ACHN (cell line): ENCODE measurements around the gene B4GALT7.
"Not testable (repeated sequence)": the region's sequence is repeated elsewhere in the genome, so short reads cannot be mapped to it uniquely, and the experiment has no call there.

ENCODE experiments used
- DNase-seq: peaks from one replicate; pipeline ENCODE4 v3.0.0-alpha.2; 2015
- in situ Hi-C: cut with HindIII; loops from 2 replicates; pipeline ENCODE4 v1.10.0; 2017; ENCODE audit warnings: low sequenced_read_pairs, low pct_ligation_motif_present, low pct_unique_long_range_greater_than_20kb

The B4GALT7 gene

GRCh38 chr5:177599731-177600507 lies at the start of gene B4GALT7:
B4GALT7 (plus strand) TSS chr5:177600132; CDS start chr5:177600211, 79 bp downstream.
- in situ Hi-C loops, result no loop called here
- DNase-seq, result peak; percentile 79

GRCh38 chr5:177552839-177553455 lies 47.0 kb upstream of the B4GALT7 start:
- DNase-seq, result no peak

GRCh38 chr5:177553671-177554429 lies 46.1 kb upstream of the B4GALT7 start:
- in situ Hi-C loops, result no loop called here
- peak; percentile 14 for DNase-seq

More at GRCh38 chr5:177552839-177553455, 47.0 kb upstream of the B4GALT7 start:
- in situ Hi-C loops, result no loop called here

GRCh38 chr5:177554474-177555111 lies 45.3 kb upstream of the B4GALT7 start, which contains the start of gene FAM193B:
FAM193B (minus strand) TSS chr5:177554563; CDS start chr5:177554458, 105 bp downstream.
- in situ Hi-C loops, result no loop called here

GRCh38 chr5:177555228-177555627 lies 44.7 kb upstream of the B4GALT7 start:
- in situ Hi-C loops, result no loop called here

More at GRCh38 chr5:177554474-177555111, 45.3 kb upstream of the B4GALT7 start, which contains the start of gene FAM193B:
- DNase-seq, result peak; percentile 89

GRCh38 chr5:177555665-177556064 lies 44.3 kb upstream of the B4GALT7 start:
- no peak for DNase-seq
- in situ Hi-C loops, result no loop called here

More at GRCh38 chr5:177555228-177555627, 44.7 kb upstream of the B4GALT7 start:
- DNase-seq, result no peak

- no peak for DNase-seq
- in situ Hi-C loops, result no loop called here
Measured at GRCh38 chr5:177557041-177557647, 42.8 kb upstream of the B4GALT7 start.

- in situ Hi-C loops, result no loop called here
- no peak for DNase-seq
Measured at GRCh38 chr5:177557796-177558195, 42.1 kb upstream of the B4GALT7 start.

GRCh38 chr5:177559446-177559941 lies 40.4 kb upstream of the B4GALT7 start:
- DNase-seq, in situ Hi-C loops: not testable (repeated sequence)

GRCh38 chr5:177565046-177565445 lies 34.9 kb upstream of the B4GALT7 start:
- in situ Hi-C loops, result no loop called here
- DNase-seq, result no peak

GRCh38 chr5:177568326-177568725 lies 31.6 kb upstream of the B4GALT7 start:
- in situ Hi-C loops, result no loop called here
- DNase-seq, result no peak

GRCh38 chr5:177569894-177570293 lies 30.0 kb upstream of the B4GALT7 start:
- in situ Hi-C loops, result no loop called here
- DNase-seq, result no peak

GRCh38 chr5:177575488-177575887 lies 24.4 kb upstream of the B4GALT7 start:
- in situ Hi-C loops, result no loop called here

GRCh38 chr5:177576169-177576568 lies 23.8 kb upstream of the B4GALT7 start:
- DNase-seq, result no peak
- in situ Hi-C loops, result no loop called here

More at GRCh38 chr5:177575488-177575887, 24.4 kb upstream of the B4GALT7 start:
- DNase-seq, result no peak

GRCh38 chr5:177578316-177578715 lies 21.6 kb upstream of the B4GALT7 start:
- no peak for DNase-seq
- in situ Hi-C loops, result no loop called here

GRCh38 chr5:177588413-177588909 lies 11.5 kb upstream of the B4GALT7 start:
- DNase-seq, result no peak
- in situ Hi-C loops, result no loop called here

GRCh38 chr5:177590406-177590805 lies 9.5 kb upstream of the B4GALT7 start:
- in situ Hi-C loops, result no loop called here
- DNase-seq, result no peak

- in situ Hi-C loops, result no loop called here
- DNase-seq, result no peak
Measured at GRCh38 chr5:177591690-177592009, 8.3 kb upstream of the B4GALT7 start.
